ENCODE data around the gene COL27A1.

DNA sequence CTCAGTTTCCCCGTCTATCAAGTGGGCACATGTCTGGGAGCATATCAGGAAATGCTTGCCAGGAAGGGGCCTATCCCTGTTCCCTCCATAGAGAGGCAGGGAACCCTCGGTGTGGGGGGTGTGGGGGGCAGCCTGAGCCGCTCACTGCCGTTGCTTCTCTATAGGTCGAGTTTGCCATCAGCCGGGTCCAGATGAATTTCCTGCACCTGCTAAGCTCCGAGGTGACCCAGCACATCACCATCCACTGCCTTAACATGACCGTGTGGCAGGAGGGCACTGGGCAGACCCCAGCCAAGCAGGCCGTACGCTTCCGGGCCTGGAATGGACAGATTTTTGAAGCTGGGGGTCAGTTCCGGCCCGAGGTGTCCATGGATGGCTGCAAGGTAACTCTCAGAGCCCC lies 153.8 kb downstream of the COL27A1 start:
- no peak for TF ChIP-seq POLR2AphosphoS5 (IDR thresholded peaks at IDR 0.05; ENCODE audit: low read depth)
- TF ChIP-seq, protein P1, sequence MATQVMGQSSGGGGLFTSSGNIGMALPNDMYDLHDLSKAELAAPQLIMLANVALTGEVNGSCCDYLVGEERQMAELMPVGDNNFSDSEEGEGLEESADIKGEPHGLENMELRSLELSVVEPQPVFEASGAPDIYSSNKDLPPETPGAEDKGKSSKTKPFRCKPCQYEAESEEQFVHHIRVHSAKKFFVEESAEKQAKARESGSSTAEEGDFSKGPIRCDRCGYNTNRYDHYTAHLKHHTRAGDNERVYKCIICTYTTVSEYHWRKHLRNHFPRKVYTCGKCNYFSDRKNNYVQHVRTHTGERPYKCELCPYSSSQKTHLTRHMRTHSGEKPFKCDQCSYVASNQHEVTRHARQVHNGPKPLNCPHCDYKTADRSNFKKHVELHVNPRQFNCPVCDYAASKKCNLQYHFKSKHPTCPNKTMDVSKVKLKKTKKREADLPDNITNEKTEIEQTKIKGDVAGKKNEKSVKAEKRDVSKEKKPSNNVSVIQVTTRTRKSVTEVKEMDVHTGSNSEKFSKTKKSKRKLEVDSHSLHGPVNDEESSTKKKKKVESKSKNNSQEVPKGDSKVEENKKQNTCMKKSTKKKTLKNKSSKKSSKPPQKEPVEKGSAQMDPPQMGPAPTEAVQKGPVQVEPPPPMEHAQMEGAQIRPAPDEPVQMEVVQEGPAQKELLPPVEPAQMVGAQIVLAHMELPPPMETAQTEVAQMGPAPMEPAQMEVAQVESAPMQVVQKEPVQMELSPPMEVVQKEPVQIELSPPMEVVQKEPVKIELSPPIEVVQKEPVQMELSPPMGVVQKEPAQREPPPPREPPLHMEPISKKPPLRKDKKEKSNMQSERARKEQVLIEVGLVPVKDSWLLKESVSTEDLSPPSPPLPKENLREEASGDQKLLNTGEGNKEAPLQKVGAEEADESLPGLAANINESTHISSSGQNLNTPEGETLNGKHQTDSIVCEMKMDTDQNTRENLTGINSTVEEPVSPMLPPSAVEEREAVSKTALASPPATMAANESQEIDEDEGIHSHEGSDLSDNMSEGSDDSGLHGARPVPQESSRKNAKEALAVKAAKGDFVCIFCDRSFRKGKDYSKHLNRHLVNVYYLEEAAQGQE (IDR thresholded peaks at IDR 0.05; ENCODE audit: insufficient replicate concordance, low read depth) = no peak
- TF ChIP-seq, protein P2, sequence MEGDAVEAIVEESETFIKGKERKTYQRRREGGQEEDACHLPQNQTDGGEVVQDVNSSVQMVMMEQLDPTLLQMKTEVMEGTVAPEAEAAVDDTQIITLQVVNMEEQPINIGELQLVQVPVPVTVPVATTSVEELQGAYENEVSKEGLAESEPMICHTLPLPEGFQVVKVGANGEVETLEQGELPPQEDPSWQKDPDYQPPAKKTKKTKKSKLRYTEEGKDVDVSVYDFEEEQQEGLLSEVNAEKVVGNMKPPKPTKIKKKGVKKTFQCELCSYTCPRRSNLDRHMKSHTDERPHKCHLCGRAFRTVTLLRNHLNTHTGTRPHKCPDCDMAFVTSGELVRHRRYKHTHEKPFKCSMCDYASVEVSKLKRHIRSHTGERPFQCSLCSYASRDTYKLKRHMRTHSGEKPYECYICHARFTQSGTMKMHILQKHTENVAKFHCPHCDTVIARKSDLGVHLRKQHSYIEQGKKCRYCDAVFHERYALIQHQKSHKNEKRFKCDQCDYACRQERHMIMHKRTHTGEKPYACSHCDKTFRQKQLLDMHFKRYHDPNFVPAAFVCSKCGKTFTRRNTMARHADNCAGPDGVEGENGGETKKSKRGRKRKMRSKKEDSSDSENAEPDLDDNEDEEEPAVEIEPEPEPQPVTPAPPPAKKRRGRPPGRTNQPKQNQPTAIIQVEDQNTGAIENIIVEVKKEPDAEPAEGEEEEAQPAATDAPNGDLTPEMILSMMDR (IDR thresholded peaks at IDR 0.05; ENCODE audit: insufficient read depth, low read length) = no peak
